Measurements from ENCODE around the gene MYPN. TPM values are rescaled to one million over a fixed set of nuclear protein-coding genes. Genes with fewer than 3 reads are reported as not detected.

The MYPN gene
- total and polyA plus RNA-seq, 3 donors from 2014 or later = 1.5 to 2.3 (median 1.8) TPM

DNA sequence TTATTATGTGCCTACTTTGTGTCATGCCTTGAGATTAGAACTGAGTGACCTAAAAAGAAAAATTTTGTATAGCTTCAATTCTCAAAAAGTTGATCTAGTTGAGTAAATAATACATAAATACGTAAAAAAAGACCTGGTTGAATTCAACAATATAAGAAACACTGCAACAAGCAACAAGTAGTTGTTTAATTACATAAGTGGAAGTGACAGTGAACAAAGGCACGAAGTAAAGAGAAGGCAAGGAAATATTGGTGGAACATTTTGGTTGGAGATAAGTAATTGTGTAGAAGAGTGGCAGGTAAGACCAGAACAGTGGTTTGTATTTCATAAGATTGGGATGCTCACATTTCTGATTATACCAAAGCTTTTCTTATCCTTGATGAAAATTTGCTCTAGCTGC, 8.2 kb upstream of the MYPN start:
- H3K9me3 ChIP-seq = no peaks in the 10 kb centered on the region
- H3K4me1 ChIP-seq = no peaks in the 10 kb centered on the region
- TF ChIP-seq POLR2A (IDR thresholded peaks at IDR 0.05) = no peak
- TF ChIP-seq, protein P1, sequence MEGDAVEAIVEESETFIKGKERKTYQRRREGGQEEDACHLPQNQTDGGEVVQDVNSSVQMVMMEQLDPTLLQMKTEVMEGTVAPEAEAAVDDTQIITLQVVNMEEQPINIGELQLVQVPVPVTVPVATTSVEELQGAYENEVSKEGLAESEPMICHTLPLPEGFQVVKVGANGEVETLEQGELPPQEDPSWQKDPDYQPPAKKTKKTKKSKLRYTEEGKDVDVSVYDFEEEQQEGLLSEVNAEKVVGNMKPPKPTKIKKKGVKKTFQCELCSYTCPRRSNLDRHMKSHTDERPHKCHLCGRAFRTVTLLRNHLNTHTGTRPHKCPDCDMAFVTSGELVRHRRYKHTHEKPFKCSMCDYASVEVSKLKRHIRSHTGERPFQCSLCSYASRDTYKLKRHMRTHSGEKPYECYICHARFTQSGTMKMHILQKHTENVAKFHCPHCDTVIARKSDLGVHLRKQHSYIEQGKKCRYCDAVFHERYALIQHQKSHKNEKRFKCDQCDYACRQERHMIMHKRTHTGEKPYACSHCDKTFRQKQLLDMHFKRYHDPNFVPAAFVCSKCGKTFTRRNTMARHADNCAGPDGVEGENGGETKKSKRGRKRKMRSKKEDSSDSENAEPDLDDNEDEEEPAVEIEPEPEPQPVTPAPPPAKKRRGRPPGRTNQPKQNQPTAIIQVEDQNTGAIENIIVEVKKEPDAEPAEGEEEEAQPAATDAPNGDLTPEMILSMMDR (IDR thresholded peaks at IDR 0.05) = no peak
- 93 to 94% methylated on average over 2 of the region's 2 CpGs for WGBS, 2 donors
- no peaks in the 10 kb centered on the region for H3K27me3 ChIP-seq
- no peaks in the 10 kb centered on the region for H3K36me3 ChIP-seq (ENCODE audit: low read depth, missing control alignments)
- intact Hi-C loops (cut with DNase I; ENCODE audit: low total_unique reads) = no loop called here
- no peak for DNase-seq
- no peak overlapping the region for H3K4me3 ChIP-seq
- H3K27ac ChIP-seq = no peak overlapping the region

DNA sequence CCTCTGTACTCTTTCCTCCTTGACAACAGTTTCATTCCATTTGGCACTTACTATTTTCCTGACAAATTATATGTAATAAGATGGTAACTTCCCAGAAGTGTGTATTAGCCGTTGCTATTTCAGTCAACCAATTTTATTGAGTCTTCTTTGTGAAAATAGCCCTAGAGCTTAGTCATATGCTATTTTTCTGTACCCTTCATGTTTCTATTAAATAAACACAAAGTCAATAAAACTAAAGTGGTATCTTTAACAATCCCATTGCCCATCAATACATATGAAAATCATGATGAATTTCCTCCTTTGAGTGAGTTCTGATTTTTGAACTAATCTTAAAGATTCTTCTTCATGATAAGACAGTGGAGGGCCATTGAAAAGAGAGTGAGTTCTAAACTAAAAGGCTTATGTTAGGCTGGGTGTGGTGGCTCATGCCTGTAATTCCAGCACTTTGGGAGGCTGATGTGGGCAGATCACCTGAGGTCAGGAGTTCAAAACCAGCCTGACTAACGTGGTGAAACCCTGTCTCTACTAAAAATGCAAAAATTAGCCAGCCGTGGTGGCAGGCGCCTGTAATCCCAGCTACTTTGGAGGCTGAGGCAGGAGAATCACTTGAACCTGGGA, 5.9 kb upstream of the MYPN start:
- WGBS, 2 donors = 82 to 93% methylated on average over 4 of the region's 4 CpGs
- TF ChIP-seq, protein P1 (IDR thresholded peaks at IDR 0.05) = no peak
- no peak for TF ChIP-seq POLR2A (IDR thresholded peaks at IDR 0.05)
- H3K4me1 ChIP-seq = no peaks in the 10 kb centered on the region
- intact Hi-C loops (cut with DNase I; ENCODE audit: low total_unique reads) = no loop called here
- DNase-seq = no peak
- no peaks in the 10 kb centered on the region for H3K36me3 ChIP-seq (ENCODE audit: low read depth, missing control alignments)
- H3K27ac ChIP-seq = no peak overlapping the region
- H3K4me3 ChIP-seq = no peak overlapping the region
- H3K9me3 ChIP-seq = no peaks in the 10 kb centered on the region
- H3K27me3 ChIP-seq = no peaks in the 10 kb centered on the region

DNA sequence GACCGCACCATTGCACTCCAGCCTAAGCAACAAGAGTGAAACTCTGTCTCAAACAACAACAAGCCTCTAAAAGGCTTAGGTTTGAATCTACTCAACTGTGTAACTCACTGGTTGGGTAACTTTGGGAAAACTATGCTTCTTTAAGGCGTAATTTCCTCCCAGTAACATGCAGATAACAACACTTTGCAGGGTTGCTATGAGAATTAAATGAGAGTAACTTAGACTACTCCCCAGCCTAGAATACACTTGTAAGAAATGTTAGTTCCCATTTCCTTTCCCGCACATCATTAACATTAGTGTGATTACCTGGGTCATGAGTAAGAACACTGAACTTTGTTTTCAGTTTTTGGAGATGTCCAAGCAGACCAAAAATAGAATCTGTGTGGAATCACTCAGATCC, 5.4 kb upstream of the MYPN start:
- TF ChIP-seq POLR2A (IDR thresholded peaks at IDR 0.05) = no peak
- TF ChIP-seq, protein P1 (IDR thresholded peaks at IDR 0.05) = no peak
- intact Hi-C loops (cut with DNase I; ENCODE audit: low total_unique reads) = no loop called here
- Histone ChIP-seq H3K9me3 (no peaks in the 10 kb centered on the region), H3K4me3 (no peak overlapping the region), H3K27ac (no peak overlapping the region), H3K36me3 (ENCODE audit: low read depth, missing control alignments) (no peaks in the 10 kb centered on the region), H3K4me1 (no peaks in the 10 kb centered on the region), H3K27me3 (no peaks in the 10 kb centered on the region)
- DNase-seq = no peak
- WGBS, 2 donors = 90 to 93% methylated on average over 3 of the region's 3 CpGs

DNA sequence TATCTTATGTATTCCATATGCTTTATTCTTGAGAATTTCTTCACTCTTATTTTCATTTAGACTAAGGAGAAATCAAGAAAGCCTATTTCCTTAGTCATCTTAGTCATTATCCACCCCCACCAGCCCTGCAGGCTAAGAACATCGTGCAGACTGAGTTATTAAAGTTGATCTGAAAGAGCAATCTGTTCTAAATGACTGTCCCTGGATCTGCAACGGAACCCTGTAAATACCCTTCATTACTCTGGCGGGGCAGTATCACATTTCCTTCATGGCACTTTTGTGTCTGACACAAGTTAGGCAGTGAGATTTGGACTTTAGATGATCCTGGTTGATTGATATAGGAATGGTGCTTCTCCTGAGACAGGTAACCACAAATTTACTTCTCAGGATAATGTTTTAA, 3.5 kb upstream of the MYPN start:
- intact Hi-C loops (cut with DNase I; ENCODE audit: low total_unique reads) = no loop called here
- Histone ChIP-seq H3K4me1 (no peaks in the 10 kb centered on the region), H3K36me3 (ENCODE audit: low read depth, missing control alignments) (no peaks in the 10 kb centered on the region), H3K4me3 (no peak overlapping the region), H3K9me3 (no peaks in the 10 kb centered on the region), H3K27ac (no peak overlapping the region), H3K27me3 (no peaks in the 10 kb centered on the region)
- no peak for TF ChIP-seq POLR2A (IDR thresholded peaks at IDR 0.05)
- TF ChIP-seq, protein P1 (IDR thresholded peaks at IDR 0.05) = no peak
- no peak for DNase-seq
- WGBS, 2 donors = 72 to 82% methylated on average over 3 of the region's 3 CpGs

DNA sequence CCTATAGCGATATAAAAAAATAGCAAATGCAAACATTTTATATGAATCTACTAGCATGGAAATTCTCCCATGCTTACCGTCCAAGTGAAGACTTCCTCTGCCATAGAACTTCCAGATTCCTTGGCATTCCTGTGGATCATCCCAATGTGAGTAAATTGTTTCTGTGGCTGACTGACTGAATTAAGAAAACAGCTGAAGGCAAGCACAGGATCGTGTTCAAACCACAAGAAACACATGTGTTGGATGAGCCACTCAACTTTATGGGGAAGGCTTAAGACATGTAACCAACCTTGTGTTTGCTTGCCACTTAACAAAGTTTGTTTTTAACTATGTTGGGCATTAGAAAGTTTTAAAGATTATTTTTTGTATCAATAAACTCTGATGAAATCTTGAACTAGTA, 2.6 kb upstream of the MYPN start:
- 87 to 91% methylated on average over 3 of the region's 3 CpGs for WGBS, 2 donors
- Histone ChIP-seq H3K27me3 (no peaks in the 10 kb centered on the region), H3K36me3 (ENCODE audit: low read depth, missing control alignments) (no peaks in the 10 kb centered on the region), H3K4me3 (no peak overlapping the region), H3K4me1 (no peaks in the 10 kb centered on the region), H3K9me3 (no peaks in the 10 kb centered on the region), H3K27ac (no peak overlapping the region)
- intact Hi-C loops (cut with DNase I; ENCODE audit: low total_unique reads) = no loop called here
- DNase-seq = no peak
- no peak for TF ChIP-seq POLR2A (IDR thresholded peaks at IDR 0.05)
- TF ChIP-seq, protein P1 (IDR thresholded peaks at IDR 0.05) = no peak
